Epithelial cell of proximal tubule (primary cell): ENCODE data around the gene FASN. TPM values are rescaled to one million over a fixed set of nuclear protein-coding genes. Genes with fewer than 3 reads are reported as not detected.
A peak's percentile ranks its signal among the peaks of the same experiment; 100 is the strongest.

ENCODE experiments used
- DNase-seq: peaks from one replicate; pipeline ENCODE4 v3.0.0-alpha.2; 2011; ENCODE audit warnings: low read depth
- H3K4me3 ChIP-seq: 2 replicates; pipeline ENCODE4 v1.5.1; 2011; ENCODE audit warnings: low read depth, mild to moderate bottlenecking, low read length
- total RNA-seq: library from RNA; depleted of rRNA; stranded (reverse); fragments of >200 nt; gene quantifications from 2 replicates; pipeline ENCODE4 v1.2.3, GENCODE V29; 2015
- TF ChIP-seq, protein P1 (sequence below): conservative IDR thresholded peaks from 2 replicates; pipeline ENCODE4 v1.5.1; 2012; ENCODE audit warnings: low read depth, mild to moderate bottlenecking, low read length

The FASN gene
- total RNA-seq, 1 donor from 2014 or later = 94.7 TPM

GRCh38 chr17:82035956-82036633 lies 61.9 kb downstream of the FASN start:
- DNase-seq = no peak
- TF ChIP-seq, protein P1, sequence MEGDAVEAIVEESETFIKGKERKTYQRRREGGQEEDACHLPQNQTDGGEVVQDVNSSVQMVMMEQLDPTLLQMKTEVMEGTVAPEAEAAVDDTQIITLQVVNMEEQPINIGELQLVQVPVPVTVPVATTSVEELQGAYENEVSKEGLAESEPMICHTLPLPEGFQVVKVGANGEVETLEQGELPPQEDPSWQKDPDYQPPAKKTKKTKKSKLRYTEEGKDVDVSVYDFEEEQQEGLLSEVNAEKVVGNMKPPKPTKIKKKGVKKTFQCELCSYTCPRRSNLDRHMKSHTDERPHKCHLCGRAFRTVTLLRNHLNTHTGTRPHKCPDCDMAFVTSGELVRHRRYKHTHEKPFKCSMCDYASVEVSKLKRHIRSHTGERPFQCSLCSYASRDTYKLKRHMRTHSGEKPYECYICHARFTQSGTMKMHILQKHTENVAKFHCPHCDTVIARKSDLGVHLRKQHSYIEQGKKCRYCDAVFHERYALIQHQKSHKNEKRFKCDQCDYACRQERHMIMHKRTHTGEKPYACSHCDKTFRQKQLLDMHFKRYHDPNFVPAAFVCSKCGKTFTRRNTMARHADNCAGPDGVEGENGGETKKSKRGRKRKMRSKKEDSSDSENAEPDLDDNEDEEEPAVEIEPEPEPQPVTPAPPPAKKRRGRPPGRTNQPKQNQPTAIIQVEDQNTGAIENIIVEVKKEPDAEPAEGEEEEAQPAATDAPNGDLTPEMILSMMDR = no peak
- peak overlapping the region; percentile 70 for H3K4me3 ChIP-seq

GRCh38 chr17:82035488-82035887 lies 62.5 kb downstream of the FASN start:
- no peak overlapping the region for H3K4me3 ChIP-seq
- DNase-seq = no peak

GRCh38 chr17:82034371-82035011 lies 63.5 kb downstream of the FASN start:
- DNase-seq = no peak
- TF ChIP-seq, protein P1 = no peak
- no peak overlapping the region for H3K4me3 ChIP-seq

More at GRCh38 chr17:82035488-82035887, 62.5 kb downstream of the FASN start:
- TF ChIP-seq, protein P1 = no peak

GRCh38 chr17:82033359-82034085 lies 64.5 kb downstream of the FASN start:
- H3K4me3 ChIP-seq = no peak overlapping the region
- TF ChIP-seq, protein P1 = no peak
- DNase-seq = no peak

GRCh38 chr17:82031885-82032627 lies 66.0 kb downstream of the FASN start:
- TF ChIP-seq, protein P1 = no peak
- no peak for DNase-seq
- peak overlapping the region; percentile 62 for H3K4me3 ChIP-seq

DNA sequence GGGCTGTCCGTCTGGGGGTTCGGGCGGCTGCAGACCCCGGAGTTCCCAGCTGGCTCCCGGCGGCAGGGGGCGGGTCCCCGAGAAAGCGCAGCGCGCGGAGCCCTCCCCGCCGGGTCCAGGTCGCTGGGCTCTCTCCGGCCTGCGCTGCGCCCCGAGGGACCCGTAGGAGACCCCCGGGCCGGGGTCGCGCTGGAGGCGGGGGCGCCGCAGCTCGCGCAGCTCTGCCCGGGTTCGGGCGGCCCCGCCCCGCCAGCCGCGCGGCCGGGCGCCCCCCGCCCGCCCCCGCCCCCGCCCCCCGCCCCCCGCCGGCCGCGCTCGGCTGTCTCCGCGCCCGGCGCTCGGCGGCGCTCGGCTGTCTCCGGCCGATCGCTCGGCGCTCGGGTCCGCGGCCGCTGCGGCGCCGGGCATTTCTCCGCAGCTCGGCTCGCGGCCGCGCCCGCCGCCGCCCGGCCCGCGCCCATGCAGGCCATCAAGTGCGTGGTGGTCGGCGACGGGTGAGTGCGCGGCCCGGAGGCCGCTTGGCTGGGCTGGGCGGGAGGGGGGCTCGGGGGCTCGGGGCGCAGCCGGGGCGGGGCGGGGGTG lies 66.6 kb downstream of the FASN start, which contains the start of gene RAC3:
Gene RAC3 (plus strand): TSS at position 376 of the 582 bp plus-strand sequence. CDS start 84 bp downstream, at position 460.
- no peak for DNase-seq

More for the DNA sequence above, 66.6 kb downstream of the FASN start, which contains the start of gene RAC3:
- peak within 1 kb of the TSS; percentile 62 for H3K4me3 ChIP-seq
- TF ChIP-seq, protein P1 = no peak
